ENCODE data around the gene SLC2A11. TPM values are rescaled to one million over a fixed set of nuclear protein-coding genes. Genes with fewer than 3 reads are reported as not detected.

The SLC2A11 gene
- total RNA-seq, 2 donors from 2014 or later: 9.8 to 11.9 TPM

DNA sequence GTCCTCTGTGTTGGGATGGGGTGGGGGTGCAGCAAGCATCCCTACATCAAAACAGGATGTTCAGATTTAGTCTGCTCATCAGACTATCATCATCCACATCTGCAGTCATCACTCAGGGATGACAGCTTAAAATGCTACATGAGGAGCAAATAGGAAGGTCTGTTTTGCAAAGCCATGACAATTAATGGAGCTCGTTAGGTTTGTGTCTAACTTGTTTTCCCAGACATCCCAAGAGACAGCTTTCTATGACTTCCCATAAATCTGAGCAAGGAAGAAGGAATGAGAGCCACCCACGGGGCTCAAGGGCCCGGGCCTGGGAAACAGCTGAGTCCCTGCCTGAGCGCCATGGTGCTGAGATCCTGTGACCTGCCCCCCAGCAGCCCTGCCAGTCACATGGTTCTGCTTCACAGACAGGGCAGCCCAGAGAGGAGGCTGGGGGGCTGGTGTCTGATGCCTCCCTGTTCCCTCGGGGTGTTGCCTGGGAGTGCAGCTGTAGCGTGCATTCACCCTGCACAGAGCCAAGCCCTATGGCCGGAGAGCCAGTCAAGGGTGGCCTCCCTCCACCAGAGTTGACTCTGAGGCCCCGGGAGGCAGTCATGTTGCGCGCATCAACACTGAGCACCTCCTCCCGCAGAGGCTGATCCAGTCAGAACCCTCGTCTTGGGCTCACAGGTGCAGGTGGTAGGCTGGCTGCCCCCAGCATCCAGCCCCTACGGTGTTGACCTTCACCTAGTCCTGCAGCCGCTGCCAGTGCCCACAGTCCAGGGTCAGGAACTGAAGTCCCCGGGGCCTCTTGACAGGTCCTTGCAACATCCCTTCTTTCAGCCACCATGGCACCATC, 30.9 kb upstream of the SLC2A11 start:
- DNase-seq (no peak), ATAC-seq (no peak)
- Mint-ChIP-seq H3K4me1 (peaks cover 13% of the 10 kb centered on the region), H3K27ac (peak overlapping the region; percentile 9), H3K27me3 (no peaks in the 10 kb centered on the region), H3K36me3 (ENCODE audit: low read depth) (peaks cover 3% of the 10 kb centered on the region), H3K4me3 (peak overlapping the region; percentile 25)
- no peaks in the 10 kb centered on the region for H3K9me3 ChIP-seq (ENCODE audit: control insufficient read depth, low read length, poor library complexity, severe bottlenecking)

DNA sequence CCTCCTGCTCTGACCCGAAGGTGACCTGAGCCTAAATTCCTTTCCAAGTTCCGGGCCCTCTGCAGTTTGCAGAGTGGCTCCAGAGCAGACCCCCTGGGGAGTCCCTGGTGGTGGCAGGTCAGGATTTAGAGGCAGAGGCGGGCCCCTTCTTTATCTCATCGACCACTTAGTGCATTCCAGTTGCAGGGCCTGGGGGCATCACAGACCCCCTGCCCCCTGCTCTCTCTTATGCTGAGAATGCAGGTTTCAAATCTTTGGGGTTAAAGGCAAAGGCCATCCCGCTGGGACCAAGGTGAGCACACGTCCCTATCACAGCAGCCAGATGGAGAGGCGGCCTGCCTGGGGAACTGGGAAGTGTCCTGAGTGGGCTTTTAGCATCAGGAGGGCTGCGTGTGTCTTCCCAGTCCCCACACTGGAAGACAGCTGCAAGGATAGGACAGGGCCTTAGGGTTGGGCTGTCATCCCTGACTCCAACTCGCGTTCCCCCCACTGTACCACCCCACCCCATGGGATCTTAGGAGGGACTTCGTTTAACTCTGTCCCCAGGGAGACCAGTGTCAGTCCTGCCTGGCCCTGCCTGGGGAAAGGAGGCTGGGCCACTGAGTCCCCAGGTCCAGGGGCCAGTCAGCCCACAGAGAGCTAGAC, 30.2 kb upstream of the SLC2A11 start:
- DNase-seq: no peak
- Mint-ChIP-seq H3K4me1 (peaks cover 13% of the 10 kb centered on the region), H3K4me3 (no peak overlapping the region), H3K27ac (no peak overlapping the region), H3K36me3 (ENCODE audit: low read depth) (peaks cover 3% of the 10 kb centered on the region), H3K27me3 (no peaks in the 10 kb centered on the region)
- ATAC-seq: no peak
- no peaks in the 10 kb centered on the region for H3K9me3 ChIP-seq (ENCODE audit: control insufficient read depth, low read length, poor library complexity, severe bottlenecking)

DNA sequence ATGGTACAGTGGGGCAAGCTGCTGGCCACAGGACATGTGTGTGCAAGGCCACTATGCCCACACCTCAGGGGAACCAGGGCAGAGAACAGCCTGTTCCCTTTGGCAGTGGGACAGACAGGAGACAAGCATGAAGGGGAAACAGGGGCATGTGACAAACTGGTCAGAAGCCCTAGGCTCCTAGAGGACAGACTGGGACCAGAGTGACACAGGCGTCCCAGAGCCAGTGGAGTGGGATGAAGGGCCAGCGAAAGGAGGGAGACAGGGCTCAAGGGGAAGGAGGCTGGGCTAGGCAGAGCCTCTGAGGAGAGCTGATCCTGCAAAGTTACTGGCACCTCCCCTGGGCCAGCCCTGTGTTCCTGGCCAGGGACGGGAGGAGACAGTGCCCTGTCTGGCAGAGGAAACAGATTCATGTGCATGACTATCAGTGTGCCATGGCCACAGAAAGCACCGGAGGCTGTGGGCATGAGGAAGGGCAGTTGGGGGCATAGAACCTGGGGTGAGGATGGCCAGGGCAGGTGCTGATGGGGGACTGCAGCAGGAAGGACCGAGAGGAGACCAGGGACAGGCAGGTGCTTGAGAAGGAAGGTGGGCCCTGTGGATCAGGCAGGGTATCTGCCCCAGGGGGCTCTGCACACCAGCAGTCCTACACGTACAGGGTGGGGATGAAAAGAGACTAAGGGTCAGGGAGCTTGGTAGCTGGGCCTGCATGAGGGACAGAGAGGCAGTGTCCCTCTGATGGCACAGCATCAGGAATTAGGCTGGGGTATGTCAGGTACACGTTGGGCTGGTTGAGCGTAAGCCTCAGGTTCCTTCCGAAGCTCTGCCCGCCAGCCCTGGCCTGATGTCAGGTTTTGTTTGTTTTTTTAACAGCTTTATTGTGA, 28.6 kb upstream of the SLC2A11 start:
- ATAC-seq (no peak), DNase-seq (no peak)
- no peaks in the 10 kb centered on the region for H3K27me3 Mint-ChIP-seq
- peaks cover 3% of the 10 kb centered on the region for H3K36me3 Mint-ChIP-seq (ENCODE audit: low read depth)
- H3K27ac Mint-ChIP-seq: peak overlapping the region; percentile 29
- peaks cover 13% of the 10 kb centered on the region for H3K4me1 Mint-ChIP-seq
- H3K9me3 ChIP-seq (ENCODE audit: control insufficient read depth, low read length, poor library complexity, severe bottlenecking): no peaks in the 10 kb centered on the region
- H3K4me3 Mint-ChIP-seq: no peak overlapping the region

DNA sequence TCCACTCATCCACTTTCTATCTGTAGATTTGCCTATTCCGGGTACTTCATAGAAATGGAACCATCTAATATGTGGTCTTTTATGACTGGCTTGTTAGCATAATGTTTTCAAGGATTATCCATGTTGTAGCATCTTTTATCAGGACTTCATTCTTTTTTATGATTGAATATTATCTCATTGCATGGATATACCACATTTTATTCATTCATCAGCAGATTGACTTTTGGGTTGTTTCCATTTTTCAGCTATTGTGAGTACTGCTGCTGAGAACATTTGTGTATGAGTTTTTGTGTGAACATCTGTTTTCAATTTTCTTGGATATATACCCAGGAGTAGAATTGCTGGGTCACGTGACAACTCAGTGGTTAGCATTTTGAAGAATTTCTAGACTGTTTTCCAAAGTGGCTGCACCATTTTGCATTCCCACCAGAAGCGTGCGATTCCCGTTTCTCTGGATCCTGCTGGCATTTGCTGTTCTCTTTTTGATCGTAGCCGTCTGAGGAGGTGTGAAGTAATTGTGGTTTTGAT, 27.8 kb upstream of the SLC2A11 start:
- H3K9me3 ChIP-seq (ENCODE audit: control insufficient read depth, low read length, poor library complexity, severe bottlenecking): no peaks in the 10 kb centered on the region
- no peaks in the 10 kb centered on the region for H3K27me3 Mint-ChIP-seq
- peak overlapping the region; percentile 21 for H3K27ac Mint-ChIP-seq
- no peak for ATAC-seq
- peaks cover 13% of the 10 kb centered on the region for H3K4me1 Mint-ChIP-seq
- H3K4me3 Mint-ChIP-seq: no peak overlapping the region
- peaks cover 3% of the 10 kb centered on the region for H3K36me3 Mint-ChIP-seq (ENCODE audit: low read depth)
- no peak for DNase-seq

DNA sequence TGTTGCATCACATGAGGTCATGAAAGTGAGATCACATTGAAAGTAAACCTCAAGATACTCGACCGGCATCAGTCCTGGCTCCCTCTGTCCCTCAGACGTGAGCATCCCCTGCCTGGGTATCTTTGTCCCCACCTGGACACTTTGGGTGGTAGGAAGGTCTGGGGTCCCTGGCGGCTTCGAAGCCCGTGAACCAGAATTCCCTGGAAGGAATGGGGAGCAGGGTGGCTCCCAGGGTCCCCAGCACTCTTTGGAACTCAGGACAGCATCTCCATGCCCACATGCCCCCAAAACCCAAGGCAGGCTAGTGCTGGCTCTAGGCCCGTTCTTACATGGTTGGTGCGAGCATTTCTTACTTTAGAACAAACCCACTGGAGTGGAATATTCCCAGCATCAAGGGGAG, 26.4 kb upstream of the SLC2A11 start:
- Mint-ChIP-seq H3K27ac (no peak overlapping the region), H3K36me3 (ENCODE audit: low read depth) (peaks cover 3% of the 10 kb centered on the region), H3K4me1 (peaks cover 13% of the 10 kb centered on the region), H3K27me3 (no peaks in the 10 kb centered on the region), H3K4me3 (no peak overlapping the region)
- H3K9me3 ChIP-seq (ENCODE audit: control insufficient read depth, low read length, poor library complexity, severe bottlenecking): no peaks in the 10 kb centered on the region
- DNase-seq: no peak
- ATAC-seq: no peak

DNA sequence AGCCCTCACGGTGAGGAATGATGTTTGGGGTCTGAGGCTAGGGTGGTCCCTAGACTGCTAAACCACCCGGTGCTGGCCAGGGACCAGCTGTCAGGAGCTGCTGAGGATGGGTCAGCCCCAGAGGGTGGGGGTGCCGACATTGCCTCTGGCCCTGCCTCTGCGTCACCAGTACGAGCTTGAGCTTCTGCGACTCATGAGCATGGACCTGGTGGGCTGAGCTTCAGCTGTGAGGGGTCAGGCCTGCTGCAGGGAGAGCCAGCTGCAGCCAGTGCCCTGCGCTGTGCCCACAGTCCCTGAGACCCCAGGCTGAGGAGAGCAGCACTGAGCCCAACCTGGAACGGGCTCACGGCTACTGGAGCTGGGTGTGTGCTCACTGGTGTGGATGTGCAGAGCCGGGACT, 25.9 kb upstream of the SLC2A11 start:
- Mint-ChIP-seq H3K4me3 (no peak overlapping the region), H3K36me3 (ENCODE audit: low read depth) (peaks cover 3% of the 10 kb centered on the region), H3K27ac (no peak overlapping the region), H3K4me1 (peaks cover 15% of the 10 kb centered on the region), H3K27me3 (no peaks in the 10 kb centered on the region)
- DNase-seq (no peak), ATAC-seq (no peak)
- H3K9me3 ChIP-seq (ENCODE audit: control insufficient read depth, low read length, poor library complexity, severe bottlenecking): no peaks in the 10 kb centered on the region

DNA sequence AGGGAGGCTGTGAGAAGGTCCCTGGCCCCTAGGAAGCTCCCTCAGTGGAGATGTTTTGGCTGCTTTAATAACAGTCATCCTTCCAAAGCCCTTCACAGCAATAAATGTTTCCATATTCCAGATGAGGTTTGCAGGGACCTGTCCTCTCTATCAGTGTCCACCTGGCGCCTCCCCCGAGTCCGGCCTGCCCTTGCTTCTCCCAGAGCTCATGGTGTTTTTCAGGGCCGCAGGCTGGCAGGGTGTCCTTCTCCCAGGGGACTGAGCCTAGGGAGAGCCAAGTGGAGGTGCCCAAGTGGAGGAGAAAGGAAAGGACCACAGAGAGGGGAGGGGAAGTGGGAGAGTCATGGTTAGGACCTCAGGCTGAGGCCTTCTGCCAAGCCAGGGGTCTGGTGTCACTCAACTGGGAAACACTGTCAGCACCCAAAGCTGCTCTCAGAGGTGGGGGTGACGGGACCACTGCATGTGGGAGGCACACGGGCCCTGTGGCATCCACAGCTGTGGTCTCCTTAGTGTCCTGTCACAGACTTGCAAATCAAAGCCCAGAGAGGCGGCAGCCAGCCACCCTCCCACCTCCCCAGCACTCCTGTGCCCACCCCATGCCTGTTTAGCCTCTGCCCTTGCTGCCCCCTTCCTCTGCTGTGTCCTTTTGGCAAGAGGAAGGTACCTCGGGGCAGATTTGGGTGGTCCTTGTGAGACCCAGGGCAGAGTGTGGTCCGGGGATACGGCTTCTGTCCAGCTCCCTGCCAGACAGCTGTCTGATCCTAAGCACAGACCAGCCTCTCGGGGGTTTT, 25.3 kb upstream of the SLC2A11 start:
- ATAC-seq: no peak
- Mint-ChIP-seq H3K36me3 (ENCODE audit: low read depth) (peaks cover 3% of the 10 kb centered on the region), H3K4me3 (no peak overlapping the region), H3K27me3 (no peaks in the 10 kb centered on the region), H3K27ac (no peak overlapping the region), H3K4me1 (peaks cover 17% of the 10 kb centered on the region)
- DNase-seq: no peak
- H3K9me3 ChIP-seq (ENCODE audit: control insufficient read depth, low read length, poor library complexity, severe bottlenecking): no peaks in the 10 kb centered on the region

DNA sequence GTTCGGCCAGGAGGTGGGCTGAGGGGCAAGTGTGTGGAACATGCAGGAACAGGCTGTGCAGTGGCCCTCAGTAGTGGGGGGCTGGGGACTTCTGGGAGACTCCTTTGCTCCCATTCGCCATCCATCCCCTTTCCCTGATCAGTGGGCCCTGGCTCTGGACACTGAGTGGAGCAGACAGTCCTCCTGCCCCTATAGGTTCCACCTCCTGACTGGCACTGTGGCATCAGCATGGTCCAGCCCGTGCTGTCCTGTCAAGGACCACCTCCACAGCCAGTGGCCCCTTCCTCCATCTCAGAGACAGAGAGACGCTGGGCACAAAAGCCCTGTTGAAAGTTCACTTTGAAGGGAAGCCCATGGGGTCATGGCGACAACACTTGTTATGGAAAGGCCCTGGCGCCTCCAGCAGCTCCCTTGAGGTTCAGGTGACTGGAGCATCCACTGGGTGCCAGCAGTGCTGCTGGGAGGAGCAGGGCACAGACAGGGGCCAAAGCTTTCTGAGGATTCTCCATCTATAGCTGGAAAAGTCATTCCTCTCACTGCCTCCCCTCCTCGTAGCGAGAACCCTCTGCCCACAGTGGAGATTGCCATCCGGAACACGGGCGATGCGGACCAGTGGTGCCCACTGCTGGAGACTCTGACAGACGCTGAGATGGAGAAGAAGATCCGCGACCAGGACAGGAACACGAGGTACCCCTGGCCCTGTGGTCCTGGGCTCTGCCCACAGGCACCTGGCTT, 24.5 kb upstream of the SLC2A11 start:
- peaks cover 3% of the 10 kb centered on the region for H3K36me3 Mint-ChIP-seq (ENCODE audit: low read depth)
- no peaks in the 10 kb centered on the region for H3K27me3 Mint-ChIP-seq
- H3K9me3 ChIP-seq (ENCODE audit: control insufficient read depth, low read length, poor library complexity, severe bottlenecking): no peaks in the 10 kb centered on the region
- H3K4me3 Mint-ChIP-seq: no peak overlapping the region
- peaks cover 21% of the 10 kb centered on the region for H3K4me1 Mint-ChIP-seq
- no peak overlapping the region for H3K27ac Mint-ChIP-seq
- no peak for ATAC-seq
- DNase-seq: no peak

DNA sequence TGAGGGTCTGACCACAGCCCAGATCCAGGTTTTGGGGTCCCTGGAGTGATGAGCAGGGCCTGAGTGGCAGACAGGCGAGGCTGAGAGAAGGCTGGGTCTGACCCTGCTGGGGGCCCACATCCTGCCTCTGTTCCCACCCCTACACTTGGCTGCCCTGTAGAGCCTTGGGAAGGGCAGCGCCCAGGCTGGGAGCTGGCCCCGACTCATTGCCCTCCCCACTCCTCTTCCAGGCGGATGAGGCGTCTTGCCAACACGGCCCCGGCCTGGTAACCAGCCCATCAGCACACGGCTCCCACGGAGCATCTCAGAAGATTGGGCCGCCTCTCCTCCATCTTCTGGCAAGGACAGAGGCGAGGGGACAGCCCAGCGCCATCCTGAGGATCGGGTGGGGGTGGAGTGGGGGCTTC, 23.8 kb upstream of the SLC2A11 start:
- no peaks in the 10 kb centered on the region for H3K27me3 Mint-ChIP-seq
- H3K9me3 ChIP-seq (ENCODE audit: control insufficient read depth, low read length, poor library complexity, severe bottlenecking): no peaks in the 10 kb centered on the region
- ATAC-seq: no peak
- H3K4me3 Mint-ChIP-seq: no peak overlapping the region
- H3K36me3 Mint-ChIP-seq (ENCODE audit: low read depth): peaks cover 3% of the 10 kb centered on the region
- H3K4me1 Mint-ChIP-seq: peaks cover 21% of the 10 kb centered on the region
- no peak for DNase-seq
- H3K27ac Mint-ChIP-seq: no peak overlapping the region

DNA sequence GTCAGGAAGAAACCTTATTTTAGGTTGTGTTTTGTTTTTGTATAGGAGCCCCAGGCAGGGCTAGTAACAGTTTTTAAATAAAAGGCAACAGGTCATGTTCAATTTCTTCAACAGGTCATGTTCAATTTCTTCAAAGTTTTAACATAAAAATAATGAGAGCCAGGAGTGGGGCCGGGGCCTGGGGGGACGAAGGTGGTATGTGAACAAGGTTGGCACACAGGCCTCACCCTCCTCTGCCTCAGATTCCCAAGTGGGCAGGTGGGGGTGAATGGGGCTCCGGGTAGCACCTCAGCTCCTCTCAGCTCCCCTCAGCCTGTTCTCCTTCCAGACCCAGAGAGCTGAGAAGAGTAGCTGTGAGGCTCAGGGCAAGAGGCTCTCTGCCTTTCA, 23.3 kb upstream of the SLC2A11 start:
- ATAC-seq: no peak
- H3K4me1 Mint-ChIP-seq: peaks cover 24% of the 10 kb centered on the region
- no peak overlapping the region for H3K27ac Mint-ChIP-seq
- no peaks in the 10 kb centered on the region for H3K9me3 ChIP-seq (ENCODE audit: control insufficient read depth, low read length, poor library complexity, severe bottlenecking)
- peaks cover 2% of the 10 kb centered on the region for H3K36me3 Mint-ChIP-seq (ENCODE audit: low read depth)
- H3K27me3 Mint-ChIP-seq: no peaks in the 10 kb centered on the region
- no peak for DNase-seq
- no peak overlapping the region for H3K4me3 Mint-ChIP-seq

DNA sequence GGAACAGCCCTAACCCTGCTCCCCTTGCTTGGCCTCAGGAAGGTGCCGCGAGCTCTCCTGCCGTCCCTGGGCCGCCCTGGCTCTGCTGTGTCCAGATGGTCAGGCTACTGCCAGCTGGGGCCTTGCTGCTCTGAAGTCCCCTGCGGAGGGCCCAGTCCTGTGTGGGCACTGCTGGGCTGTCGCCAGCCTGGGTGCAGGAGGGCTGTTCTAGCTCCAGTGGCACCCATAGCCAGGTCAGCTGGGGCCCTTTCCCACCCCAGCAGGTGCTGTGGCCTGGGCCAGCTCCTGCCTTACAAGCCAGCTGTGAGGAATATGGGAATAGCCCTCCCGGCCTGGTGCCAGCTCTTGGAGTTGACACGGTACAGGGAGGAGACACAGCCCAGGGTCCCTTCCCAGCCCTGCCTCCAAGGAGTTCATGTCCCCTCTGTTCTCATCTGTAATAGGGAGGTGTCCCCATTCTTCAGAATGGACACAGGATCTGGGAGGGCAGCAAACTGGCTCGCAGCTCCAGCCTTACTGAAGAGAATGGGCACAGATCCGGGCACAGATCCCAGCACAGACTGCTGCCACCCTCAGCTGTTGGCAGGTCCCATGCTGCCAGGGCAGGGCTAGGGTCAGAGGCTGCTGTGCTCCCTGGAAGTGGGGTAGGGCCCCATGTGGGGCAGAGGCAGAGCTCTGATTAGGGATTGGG, 22.7 kb upstream of the SLC2A11 start:
- ATAC-seq: no peak
- H3K36me3 Mint-ChIP-seq (ENCODE audit: low read depth): peaks cover 2% of the 10 kb centered on the region
- H3K4me3 Mint-ChIP-seq: no peak overlapping the region
- no peaks in the 10 kb centered on the region for H3K9me3 ChIP-seq (ENCODE audit: control insufficient read depth, low read length, poor library complexity, severe bottlenecking)
- peaks cover 26% of the 10 kb centered on the region for H3K4me1 Mint-ChIP-seq
- DNase-seq: no peak
- no peak overlapping the region for H3K27ac Mint-ChIP-seq
- no peaks in the 10 kb centered on the region for H3K27me3 Mint-ChIP-seq
